Glomerular visceral epithelial cell (primary cell): ENCODE data around the gene DRD4.
A peak's percentile ranks its signal among the peaks of the same experiment; 100 is the strongest.
"Not testable (repeated sequence)": the region's sequence is repeated elsewhere in the genome, so short reads cannot be mapped to it uniquely, and the experiment has no call there.

ENCODE experiments used
- DNase-seq: peaks from one replicate; pipeline ENCODE4 v3.0.0-alpha.2; 2016; ENCODE audit errors: extremely low spot score

Gene DRD4

GRCh38 chr11:643849-644738, 7.0 kb downstream of the DRD4 start:
- DNase-seq, result no peak

DNA sequence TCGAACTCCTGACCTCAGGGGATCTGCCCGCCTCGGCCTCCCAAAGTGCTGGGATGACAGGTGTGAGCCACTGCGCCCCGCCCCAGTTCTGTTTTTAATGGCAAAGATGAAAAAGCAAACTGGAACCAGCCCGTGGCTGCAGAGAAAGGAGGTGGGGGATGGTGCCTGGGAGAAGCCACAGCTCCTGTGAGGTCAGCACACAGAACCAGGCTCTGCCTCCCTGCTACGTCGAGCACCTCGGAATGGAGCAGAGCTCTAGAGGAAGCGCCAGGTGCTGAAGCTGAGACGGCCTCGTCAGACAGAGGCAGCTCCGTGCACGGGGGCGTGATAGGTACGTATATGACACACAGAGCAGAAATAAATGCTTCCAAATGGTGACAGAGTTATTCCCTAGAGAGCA, 8.5 kb downstream of the DRD4 start:
- DNase-seq, result no peak

- DNase-seq, result no peak
Measured at GRCh38 chr11:646214-646613, 9.1 kb downstream of the DRD4 start.

DNA sequence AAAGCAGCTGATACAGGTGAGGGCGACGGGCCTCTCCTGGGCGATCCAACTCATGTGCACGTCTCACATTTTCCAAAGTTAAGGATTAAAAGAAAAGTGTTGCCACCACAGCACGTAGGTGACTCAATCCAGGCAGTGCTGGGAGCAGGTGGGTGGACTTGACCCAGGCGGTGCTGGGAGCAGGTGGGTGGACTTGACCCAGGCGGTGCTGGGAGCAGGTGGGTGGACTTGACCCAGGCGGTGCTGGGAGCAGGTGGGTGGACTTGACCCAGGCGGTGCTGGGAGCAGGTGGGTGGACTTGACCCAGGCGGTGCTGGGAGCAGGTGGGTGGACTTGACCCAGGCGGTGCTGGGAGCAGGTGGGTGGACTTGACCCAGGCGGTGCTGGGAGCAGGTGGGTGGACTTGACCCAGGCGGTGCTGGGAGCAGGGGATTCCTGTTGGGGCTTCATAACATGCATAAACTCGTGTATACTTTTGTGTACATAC, 10.6 kb downstream of the DRD4 start:
- DNase-seq, result not testable (repeated sequence)

DNA sequence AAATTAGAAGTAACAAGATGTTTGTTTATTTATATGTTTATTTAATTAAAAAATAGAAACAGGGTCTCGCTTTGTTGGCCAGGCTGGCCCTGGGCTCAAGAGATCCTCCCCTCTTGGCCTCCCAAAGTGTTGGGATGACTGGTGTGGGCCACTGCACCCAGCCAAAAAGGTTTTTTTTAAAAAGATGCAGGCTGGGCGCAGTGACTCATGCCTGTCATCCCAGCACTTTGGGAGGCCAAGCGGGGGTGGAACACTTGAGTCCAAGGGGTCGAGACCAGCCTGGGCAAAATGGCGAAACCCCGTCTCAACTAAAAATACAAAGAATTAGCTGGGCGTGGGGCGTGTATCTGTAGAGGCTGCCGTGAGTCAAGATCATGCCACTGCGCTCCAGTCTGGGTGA, 13.4 kb downstream of the DRD4 start:
- no peak for DNase-seq

GRCh38 chr11:653136-653535, 16.1 kb downstream of the DRD4 start:
- DNase-seq, result not testable (repeated sequence)

DNA sequence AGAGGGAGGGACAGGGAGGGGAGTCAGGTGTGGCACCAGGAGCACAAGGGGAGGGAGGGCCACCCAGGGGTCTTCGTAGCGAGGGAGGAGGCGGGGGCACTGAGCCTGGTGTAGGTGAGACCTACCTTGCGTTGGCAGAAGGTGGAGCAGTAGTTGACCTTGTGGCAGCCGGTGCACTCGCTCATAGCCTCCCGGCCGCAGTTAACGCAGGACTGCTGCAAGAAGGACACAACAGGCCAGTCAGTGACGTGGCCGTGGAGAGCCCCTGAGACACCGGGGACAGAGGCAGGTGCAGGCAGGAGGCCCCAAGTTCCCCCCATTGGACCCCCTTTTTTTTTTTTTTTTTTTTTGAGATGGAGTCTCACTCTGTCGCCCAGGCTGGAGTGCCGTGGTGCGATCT, 16.8 kb downstream of the DRD4 start:
- DNase-seq, result no peak

GRCh38 chr11:654444-654843, 17.4 kb downstream of the DRD4 start:
- not testable (repeated sequence) for DNase-seq

DNA sequence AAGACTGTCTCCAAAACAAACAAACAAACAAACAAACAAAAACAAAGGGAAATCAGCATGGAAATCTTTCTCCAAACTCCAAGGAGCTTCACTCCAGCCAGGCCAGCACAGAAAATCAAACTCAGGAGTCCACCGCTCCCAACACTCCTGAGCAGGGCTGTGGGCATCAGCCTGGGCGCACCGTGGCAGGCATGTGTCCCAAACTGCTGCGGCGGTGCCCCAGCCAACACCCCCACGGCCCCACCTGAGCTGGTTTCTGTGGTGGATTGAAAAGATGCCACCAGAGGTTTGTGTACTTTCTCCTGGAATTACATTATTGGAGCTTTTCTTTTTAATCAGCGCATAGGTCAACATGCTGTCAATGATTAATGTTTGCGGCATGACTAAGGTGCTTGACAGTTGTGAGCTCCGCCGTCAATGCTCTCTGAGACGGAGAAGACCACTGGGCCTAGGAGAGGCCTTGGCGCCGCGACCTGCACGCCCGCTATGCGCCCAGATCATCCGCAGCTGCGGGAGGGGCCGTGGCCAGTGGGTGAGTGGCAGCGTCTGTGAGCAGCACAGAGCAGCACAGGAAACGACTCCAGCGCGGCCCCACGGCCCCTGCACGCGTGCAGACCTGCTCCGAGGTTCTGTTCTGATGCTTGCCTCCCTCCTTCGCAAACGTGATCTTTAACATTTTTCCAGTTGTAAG, 18.1 kb downstream of the DRD4 start:
- DNase-seq, result peak; percentile 91

- DNase-seq, result no peak
Measured at GRCh38 chr11:656426-656825, 19.4 kb downstream of the DRD4 start.

GRCh38 chr11:656866-657265, 19.8 kb downstream of the DRD4 start:
- no peak for DNase-seq

- DNase-seq, result no peak
Measured at GRCh38 chr11:657691-658126, 20.6 kb downstream of the DRD4 start.

- no peak for DNase-seq
Measured at GRCh38 chr11:659532-660085, 22.5 kb downstream of the DRD4 start.

GRCh38 chr11:660281-660680, 23.2 kb downstream of the DRD4 start:
- no peak for DNase-seq

- no peak for DNase-seq
Measured at GRCh38 chr11:660681-661444, 23.8 kb downstream of the DRD4 start.

- peak; percentile 49 for DNase-seq
Measured at GRCh38 chr11:662689-663274, 25.7 kb downstream of the DRD4 start.

- no peak for DNase-seq
Measured at GRCh38 chr11:665062-665703, 28.1 kb downstream of the DRD4 start.

- no peak for DNase-seq
Measured at GRCh38 chr11:665704-666281, 28.7 kb downstream of the DRD4 start.

DNA sequence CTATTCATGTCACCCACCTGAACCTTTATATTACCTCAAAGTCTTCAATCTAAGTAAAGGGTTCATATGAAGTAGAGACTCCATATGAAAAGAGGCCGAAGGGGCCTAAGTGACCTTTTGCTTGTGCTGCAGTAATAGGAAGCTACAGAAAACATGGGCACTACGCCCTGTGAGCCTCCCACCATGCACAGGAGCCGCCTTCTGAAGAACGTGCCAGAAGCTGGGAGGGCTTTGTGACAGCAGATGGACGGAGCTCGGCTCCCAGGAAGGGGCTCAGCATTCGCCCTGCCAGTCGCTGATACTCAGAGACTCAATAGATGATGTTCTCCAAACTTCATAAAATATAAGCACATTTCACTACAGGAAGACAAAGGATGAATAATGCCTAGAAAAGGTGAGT, 36.8 kb downstream of the DRD4 start:
- DNase-seq, result no peak

GRCh38 chr11:674406-674805, 37.3 kb downstream of the DRD4 start:
- no peak for DNase-seq

- no peak for DNase-seq
Measured at GRCh38 chr11:678297-678696, 41.2 kb downstream of the DRD4 start.
